ENCODE results near the gene HIBADH.

HIBADH gene

DNA sequence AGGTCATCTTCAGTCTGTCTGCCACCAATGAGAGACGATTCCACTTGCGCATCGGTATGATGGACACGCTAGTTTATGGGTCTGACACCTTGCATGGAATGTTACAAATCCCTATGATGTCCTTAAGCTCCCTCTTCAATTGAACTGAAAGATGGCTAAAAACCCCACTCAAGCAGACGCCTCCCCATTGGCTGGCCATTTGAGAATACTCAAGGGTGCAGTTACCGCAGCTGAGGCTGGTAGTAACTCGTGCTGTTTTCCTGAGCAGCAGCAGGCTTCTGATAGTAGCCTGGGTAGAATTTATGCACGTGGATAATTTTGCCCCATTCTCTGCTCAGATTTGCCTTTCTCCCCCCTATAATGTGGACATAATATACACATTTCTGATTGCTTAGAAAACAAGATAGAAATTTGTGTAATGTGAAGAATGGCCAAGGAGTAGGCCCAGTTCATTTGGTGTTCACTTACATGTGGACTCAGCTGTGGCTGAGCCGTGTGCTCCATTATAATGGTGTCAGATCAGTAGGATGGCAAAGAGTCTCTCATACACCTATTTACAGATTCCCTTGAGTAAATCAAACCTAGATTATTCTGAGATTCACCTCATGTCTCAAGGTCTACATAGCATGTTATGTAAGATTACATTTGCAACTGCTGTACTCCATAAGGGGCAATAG lies 142.8 kb downstream of the HIBADH start:
- Mint-ChIP-seq H3K9me3 (no peaks in the 10 kb centered on the region), H3K36me3 (ENCODE audit: low read depth) (peaks cover 27% of the 10 kb centered on the region), H3K4me3 (no peak overlapping the region), H3K27ac (peak overlapping the region in 2 of 3 experiments; percentile 3 to 95), H3K27me3 (ENCODE audit: low read depth) (no peaks in the 10 kb centered on the region), H3K4me1 (peaks cover 69% of the 10 kb centered on the region)
- TF ChIP-seq, protein P1, sequence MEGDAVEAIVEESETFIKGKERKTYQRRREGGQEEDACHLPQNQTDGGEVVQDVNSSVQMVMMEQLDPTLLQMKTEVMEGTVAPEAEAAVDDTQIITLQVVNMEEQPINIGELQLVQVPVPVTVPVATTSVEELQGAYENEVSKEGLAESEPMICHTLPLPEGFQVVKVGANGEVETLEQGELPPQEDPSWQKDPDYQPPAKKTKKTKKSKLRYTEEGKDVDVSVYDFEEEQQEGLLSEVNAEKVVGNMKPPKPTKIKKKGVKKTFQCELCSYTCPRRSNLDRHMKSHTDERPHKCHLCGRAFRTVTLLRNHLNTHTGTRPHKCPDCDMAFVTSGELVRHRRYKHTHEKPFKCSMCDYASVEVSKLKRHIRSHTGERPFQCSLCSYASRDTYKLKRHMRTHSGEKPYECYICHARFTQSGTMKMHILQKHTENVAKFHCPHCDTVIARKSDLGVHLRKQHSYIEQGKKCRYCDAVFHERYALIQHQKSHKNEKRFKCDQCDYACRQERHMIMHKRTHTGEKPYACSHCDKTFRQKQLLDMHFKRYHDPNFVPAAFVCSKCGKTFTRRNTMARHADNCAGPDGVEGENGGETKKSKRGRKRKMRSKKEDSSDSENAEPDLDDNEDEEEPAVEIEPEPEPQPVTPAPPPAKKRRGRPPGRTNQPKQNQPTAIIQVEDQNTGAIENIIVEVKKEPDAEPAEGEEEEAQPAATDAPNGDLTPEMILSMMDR (IDR thresholded peaks at IDR 0.05; ENCODE audit: unreplicated experiment in 3 of 3): no peak

DNA sequence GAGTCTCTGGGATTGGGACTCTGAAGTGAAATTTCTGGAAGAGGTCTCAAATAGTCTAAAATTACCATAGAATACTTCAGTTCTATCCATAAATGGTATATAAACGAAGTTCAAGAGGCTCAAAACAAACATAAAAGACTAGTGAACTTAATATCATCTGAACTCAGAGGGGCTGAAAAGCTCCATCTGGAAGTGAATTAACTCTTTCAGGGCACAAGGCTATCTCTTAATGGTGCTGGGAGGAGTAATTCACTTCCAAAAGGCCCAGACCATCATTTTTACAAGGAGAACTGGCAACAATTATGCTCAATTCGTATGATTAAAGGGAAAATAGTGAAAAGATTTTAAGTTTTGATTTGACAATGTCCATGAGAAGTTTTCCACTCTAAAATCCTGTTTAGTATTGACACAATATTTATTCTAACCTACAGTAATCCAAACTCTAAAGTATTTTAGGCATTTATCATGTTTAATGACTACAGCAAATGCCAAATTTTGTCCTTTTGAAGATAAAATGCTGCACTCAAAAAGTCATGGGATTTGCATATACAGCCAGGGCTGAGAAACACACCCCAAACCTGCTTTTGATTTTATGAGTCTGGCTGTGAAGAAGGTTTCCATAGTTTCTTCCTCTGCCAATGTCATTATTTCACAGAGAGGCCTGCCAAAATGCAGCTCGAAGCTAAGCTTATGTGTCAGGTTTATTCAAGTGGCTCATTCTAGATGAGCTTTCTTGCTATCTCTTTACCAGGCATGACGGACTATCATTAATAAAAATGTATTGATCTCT lies 143.9 kb downstream of the HIBADH start:
- peak overlapping the region in 1 of 3 experiments; percentile 9 for H3K4me3 Mint-ChIP-seq
- H3K27me3 Mint-ChIP-seq (ENCODE audit: low read depth): no peaks in the 10 kb centered on the region
- H3K4me1 Mint-ChIP-seq: peaks cover 67% of the 10 kb centered on the region
- H3K9me3 Mint-ChIP-seq: no peaks in the 10 kb centered on the region
- H3K36me3 Mint-ChIP-seq (ENCODE audit: low read depth): peaks cover 17% of the 10 kb centered on the region
- TF ChIP-seq, protein P1 (IDR thresholded peaks at IDR 0.05; ENCODE audit: unreplicated experiment in 3 of 3): no peak
- H3K27ac Mint-ChIP-seq: peak overlapping the region; percentile 52 to 77 (median 71)

DNA sequence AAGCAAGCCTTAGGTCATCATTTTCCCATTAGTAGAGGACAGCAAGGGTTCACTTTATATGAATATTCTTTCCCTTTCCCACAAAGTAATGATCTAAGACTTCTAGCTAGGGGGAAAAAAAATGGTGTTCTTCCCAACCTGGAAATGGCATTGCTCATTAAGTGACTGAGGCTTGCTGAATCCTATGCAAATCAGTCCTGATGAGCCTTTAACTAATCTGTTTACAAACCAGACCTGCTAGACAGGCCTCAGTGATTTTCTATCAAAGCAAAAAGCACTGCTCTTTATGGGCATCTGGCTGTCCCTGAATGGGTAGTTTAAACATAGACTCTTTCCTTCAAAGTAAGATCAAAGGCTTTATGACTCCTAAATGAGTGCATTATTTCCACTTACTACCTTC lies 146.3 kb downstream of the HIBADH start:
- H3K4me3 Mint-ChIP-seq: no peak overlapping the region
- peaks cover 45% of the 10 kb centered on the region for H3K4me1 Mint-ChIP-seq
- peaks cover 4% of the 10 kb centered on the region for H3K36me3 Mint-ChIP-seq (ENCODE audit: low read depth)
- H3K27me3 Mint-ChIP-seq (ENCODE audit: low read depth): no peaks in the 10 kb centered on the region
- H3K27ac Mint-ChIP-seq: peak overlapping the region in 1 of 3 experiments; percentile 12
- TF ChIP-seq, protein P1 (IDR thresholded peaks at IDR 0.05; ENCODE audit: unreplicated experiment in 3 of 3): no peak
- H3K9me3 Mint-ChIP-seq: no peaks in the 10 kb centered on the region

DNA sequence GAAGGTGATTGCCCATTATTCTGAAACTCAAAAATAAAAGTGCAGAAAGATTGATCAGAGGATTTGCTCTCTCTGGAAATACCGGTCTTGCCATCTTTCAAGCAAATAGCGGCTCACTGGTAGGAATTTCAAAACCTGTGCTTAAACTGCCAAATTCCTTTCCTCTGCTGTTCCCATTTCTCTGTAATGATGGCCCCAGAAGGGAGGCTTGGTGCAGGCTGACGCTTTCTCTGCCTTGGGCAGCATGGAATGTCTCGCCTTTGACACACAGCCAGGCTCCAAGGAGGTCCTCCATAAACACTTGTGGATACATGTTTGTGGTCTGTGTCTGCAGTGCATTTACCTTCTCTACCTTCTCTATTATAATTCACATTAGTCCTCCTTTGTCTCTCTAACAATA lies 146.8 kb downstream of the HIBADH start:
- no peaks in the 10 kb centered on the region for H3K27me3 Mint-ChIP-seq (ENCODE audit: low read depth)
- peak overlapping the region in 1 of 3 experiments; percentile 12 for H3K27ac Mint-ChIP-seq
- peaks cover 40% of the 10 kb centered on the region for H3K4me1 Mint-ChIP-seq
- no peak overlapping the region for H3K4me3 Mint-ChIP-seq
- H3K36me3 Mint-ChIP-seq (ENCODE audit: low read depth): peaks cover 4% of the 10 kb centered on the region
- no peaks in the 10 kb centered on the region for H3K9me3 Mint-ChIP-seq
- TF ChIP-seq, protein P1 (IDR thresholded peaks at IDR 0.05; ENCODE audit: unreplicated experiment in 3 of 3): no peak

DNA sequence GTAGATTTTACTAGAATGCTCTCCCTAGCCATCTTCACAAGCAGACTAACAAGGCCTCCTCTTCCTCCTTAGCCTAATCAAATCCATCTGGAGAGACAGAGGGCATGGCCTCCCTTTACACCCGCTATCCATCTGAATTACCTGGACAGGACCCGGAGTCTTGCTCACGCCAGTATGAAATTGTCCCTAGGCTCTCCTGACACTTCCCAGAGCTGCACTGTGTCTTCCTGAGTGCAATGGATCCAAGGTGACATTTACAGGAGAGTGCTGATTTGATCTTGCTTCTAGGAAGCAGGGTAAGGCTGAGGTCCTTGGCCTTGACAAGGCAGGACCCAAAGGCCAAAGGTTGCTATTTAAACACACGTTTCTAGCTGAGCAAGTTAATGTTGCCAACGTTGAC lies 147.8 kb downstream of the HIBADH start:
- Mint-ChIP-seq H3K4me1 (peaks cover 30% of the 10 kb centered on the region), H3K9me3 (no peaks in the 10 kb centered on the region), H3K27ac (no peak overlapping the region), H3K27me3 (ENCODE audit: low read depth) (no peaks in the 10 kb centered on the region), H3K36me3 (ENCODE audit: low read depth) (peaks cover 4% of the 10 kb centered on the region), H3K4me3 (no peak overlapping the region)
- TF ChIP-seq, protein P1 (IDR thresholded peaks at IDR 0.05; ENCODE audit: unreplicated experiment in 3 of 3): no peak
